ENCODE measurements around the gene NANS.

DNA sequence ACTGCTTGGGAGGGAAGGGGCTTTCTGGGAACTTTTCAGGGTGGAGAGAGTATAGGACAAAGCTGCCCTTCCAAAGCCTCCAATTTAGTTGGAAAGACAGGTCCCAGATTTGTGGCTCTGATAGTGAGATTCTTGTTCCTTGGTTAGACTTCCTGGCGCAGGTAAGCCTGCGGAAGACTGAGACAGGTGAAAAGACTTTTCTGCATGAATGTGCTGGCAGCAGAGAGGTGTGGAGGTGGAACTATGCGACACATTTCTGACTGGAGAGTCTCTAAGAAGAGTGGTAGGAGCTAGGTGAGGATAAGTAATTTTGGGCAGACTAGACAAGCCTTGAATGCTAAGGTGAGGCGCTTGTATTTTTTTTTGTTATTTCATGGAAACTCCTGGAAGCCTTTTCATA lies 29.9 kb downstream of the NANS start:
- TF ChIP-seq, protein P1, sequence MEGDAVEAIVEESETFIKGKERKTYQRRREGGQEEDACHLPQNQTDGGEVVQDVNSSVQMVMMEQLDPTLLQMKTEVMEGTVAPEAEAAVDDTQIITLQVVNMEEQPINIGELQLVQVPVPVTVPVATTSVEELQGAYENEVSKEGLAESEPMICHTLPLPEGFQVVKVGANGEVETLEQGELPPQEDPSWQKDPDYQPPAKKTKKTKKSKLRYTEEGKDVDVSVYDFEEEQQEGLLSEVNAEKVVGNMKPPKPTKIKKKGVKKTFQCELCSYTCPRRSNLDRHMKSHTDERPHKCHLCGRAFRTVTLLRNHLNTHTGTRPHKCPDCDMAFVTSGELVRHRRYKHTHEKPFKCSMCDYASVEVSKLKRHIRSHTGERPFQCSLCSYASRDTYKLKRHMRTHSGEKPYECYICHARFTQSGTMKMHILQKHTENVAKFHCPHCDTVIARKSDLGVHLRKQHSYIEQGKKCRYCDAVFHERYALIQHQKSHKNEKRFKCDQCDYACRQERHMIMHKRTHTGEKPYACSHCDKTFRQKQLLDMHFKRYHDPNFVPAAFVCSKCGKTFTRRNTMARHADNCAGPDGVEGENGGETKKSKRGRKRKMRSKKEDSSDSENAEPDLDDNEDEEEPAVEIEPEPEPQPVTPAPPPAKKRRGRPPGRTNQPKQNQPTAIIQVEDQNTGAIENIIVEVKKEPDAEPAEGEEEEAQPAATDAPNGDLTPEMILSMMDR (optimal IDR thresholded peaks at IDR 0.05 in 1 of 3, IDR thresholded peaks at IDR 0.05 in 1 of 3, conservative IDR thresholded peaks at IDR 0.05 in 1 of 3; ENCODE audit: extremely low read depth in 1 of 3, insufficient read depth in 2 of 3, low read length in 3 of 3) = no peak
- no peak for TF ChIP-seq EZH2 (IDR thresholded peaks at IDR 0.05; ENCODE audit: low read length)
